ENCODE measurements around the gene IPO9. TPM values are rescaled to one million over a fixed set of nuclear protein-coding genes. Genes with fewer than 3 reads are reported as not detected.

The IPO9 gene
- total RNA-seq, 6 experiments from 2014 or later, result 54.1 to 77.8 (median 63.6) TPM

- Mint-ChIP-seq H3K9me3 (no peaks in the 10 kb centered on the region), H3K4me3 (no peak overlapping the region), H3K4me1 (ENCODE audit: low read depth) (peaks cover 55% of the 10 kb centered on the region), H3K36me3 (ENCODE audit: low read depth) (no peaks in the 10 kb centered on the region; the same call in 1 of the 2 replicates), H3K27me3 (ENCODE audit: insufficient read depth) (no peaks in the 10 kb centered on the region; the same call in 1 of the 2 replicates), H3K27ac (peak overlapping the region; percentile 46; the same call in 1 of the 2 replicates)
- TF ChIP-seq CTCF (IDR thresholded peaks at IDR 0.05), result no peak
- DNase-seq, result no peak
Observed at GRCh38 chr1:201881617-201882016, 52.7 kb downstream of the IPO9 start.

GRCh38 chr1:201882665-201883132 is 53.7 kb downstream of the IPO9 start:
- Mint-ChIP-seq H3K4me1 (ENCODE audit: low read depth) (peaks cover 64% of the 10 kb centered on the region), H3K27ac (peak overlapping the region; percentile 80), H3K9me3 (no peaks in the 10 kb centered on the region), H3K27me3 (ENCODE audit: insufficient read depth) (no peaks in the 10 kb centered on the region; the same call in 1 of the 2 replicates), H3K4me3 (peak overlapping the region; percentile 40), H3K36me3 (ENCODE audit: low read depth) (no peaks in the 10 kb centered on the region; the same call in 1 of the 2 replicates)
- peak; percentile 67 for TF ChIP-seq CTCF (IDR thresholded peaks at IDR 0.05)
- DNase-seq, result peak; percentile 85

- Mint-ChIP-seq H3K27ac (peak overlapping the region; percentile 80), H3K27me3 (ENCODE audit: insufficient read depth) (no peaks in the 10 kb centered on the region; the same call in 1 of the 2 replicates), H3K4me1 (ENCODE audit: low read depth) (peaks cover 65% of the 10 kb centered on the region), H3K9me3 (no peaks in the 10 kb centered on the region), H3K4me3 (peak overlapping the region; percentile 40), H3K36me3 (ENCODE audit: low read depth) (no peaks in the 10 kb centered on the region; the same call in 1 of the 2 replicates)
- no peak for DNase-seq
- no peak for TF ChIP-seq CTCF (IDR thresholded peaks at IDR 0.05)
Observed at GRCh38 chr1:201883266-201883665, 54.3 kb downstream of the IPO9 start.

GRCh38 chr1:201883786-201884185 is 54.8 kb downstream of the IPO9 start:
- Mint-ChIP-seq H3K27ac (peak overlapping the region; percentile 80; the same call in 1 of the 2 replicates), H3K27me3 (ENCODE audit: insufficient read depth) (no peaks in the 10 kb centered on the region; the same call in 1 of the 2 replicates), H3K9me3 (no peaks in the 10 kb centered on the region), H3K36me3 (ENCODE audit: low read depth) (no peaks in the 10 kb centered on the region), H3K4me3 (no peak overlapping the region; the same call in 1 of the 2 replicates), H3K4me1 (ENCODE audit: low read depth) (peaks cover 66% of the 10 kb centered on the region)
- no peak for TF ChIP-seq CTCF (IDR thresholded peaks at IDR 0.05)
- DNase-seq, result no peak

- Mint-ChIP-seq H3K27ac (no peak overlapping the region), H3K27me3 (ENCODE audit: insufficient read depth) (no peaks in the 10 kb centered on the region; the same call in 1 of the 2 replicates), H3K4me3 (no peak overlapping the region), H3K9me3 (no peaks in the 10 kb centered on the region), H3K4me1 (ENCODE audit: low read depth) (peaks cover 68% of the 10 kb centered on the region), H3K36me3 (ENCODE audit: low read depth) (no peaks in the 10 kb centered on the region)
- no peak for DNase-seq
- no peak for TF ChIP-seq CTCF (IDR thresholded peaks at IDR 0.05)
Observed at GRCh38 chr1:201884425-201884824, 55.5 kb downstream of the IPO9 start.

Measured in HFFc6 (cell line).